Left lung (tissue), 10 donors: ENCODE data around the gene HOXA6. TPM values are rescaled to one million over a fixed set of nuclear protein-coding genes. Genes with fewer than 3 reads are reported as not detected.
A peak's percentile ranks its signal among the peaks of the same experiment; 100 is the strongest.

Source experiments
- ATAC-seq: fragments of 200-7000 bp; cut with Tn5 transposase; one replicate; pipeline ENCODE4 v1.9.1; 2020; ENCODE audit warnings: moderate library complexity
- DNase-seq, 4 donors: peaks; one replicate each; pipeline ENCODE4 v3.0.0-alpha.2; 2013 to 2020
- H3K27ac ChIP-seq, 2 donors: fragments of 200-600 bp; sonication (generic) in 1 of 2; one replicate each; pipeline versions ENCODE4 v1.5.0 to v1.8.0; 2020 to 2021
- H3K27me3 ChIP-seq, 2 donors: fragments of 200-600 bp; sonication (generic) in 1 of 2; one replicate each; pipeline versions ENCODE4 v1.5.0 to v1.8.0; 2020 to 2021
- H3K36me3 ChIP-seq, 2 donors: fragments of 200-600 bp; sonication (generic) in 1 of 2; one replicate each; pipeline versions ENCODE4 v1.5.0 to v1.8.0; 2020 to 2021
- H3K4me1 ChIP-seq, 2 donors: fragments of 200-600 bp; one replicate each; pipeline ENCODE4 v1.8.0; 2021
- H3K4me3 ChIP-seq, 2 donors: fragments of 200-600 bp; sonication (generic) in 1 of 2; one replicate each; pipeline versions ENCODE4 v1.5.0 to v1.8.0; 2020 to 2021; ENCODE audit warnings: mild to moderate bottlenecking in 1 of 2
- H3K9me3 ChIP-seq, 2 donors: fragments of 200-600 bp; sonication (generic) in 1 of 2; one replicate each; pipeline versions ENCODE4 v1.5.0 to v1.8.0; 2020 to 2021
- CTCF ChIP-seq, 2 donors: fragments of 200-600 bp; sonication (generic) in 1 of 2; IDR thresholded peaks; one replicate each; pipeline versions ENCODE4 v1.5.0 to v1.8.0; 2021; ENCODE audit warnings: antibody characterized with exemption in 2 of 2
- intact Hi-C, 2 donors: fragments of 100-400 bp; cut with DNase I; formaldehyde crosslinking; loops; one replicate each; pipeline versions ENCODE4 v1.11.2 to v1.14.2; 2022
- polyA plus RNA-seq, 6 donors: library from polyadenylated mRNA; unstranded; fragments of 120-200 nt; gene quantifications; one replicate each; pipeline ENCODE4 v1.2.1, GENCODE V29; 2013; ENCODE audit not compliant: insufficient read length in 6 of 6
- total RNA-seq, 2 donors: library from RNA; stranded (reverse); fragmentation: NEBNext Ultra II Directional; extraction: Animal tissue kit (Norgen Biotek cat#: 25700); gene quantifications; one replicate each; pipeline ENCODE4 v1.2.1, GENCODE V29; 2021
- donor health status: DM: no; HTN: yes; CAD: no.
- donor health status: DM: no; HTN: no; CAD: no.

The HOXA6 gene
- total and polyA plus RNA-seq, 8 donors, result 3.5 to 16.2 (median 14.2) TPM

GRCh38 chr7:27160546-27161213, 13.1 kb upstream of the HOXA6 start:
- Histone ChIP-seq H3K36me3 (no peaks in the 10 kb centered on the region), H3K4me1 (peaks cover 9 to 56% of the 10 kb centered on the region in 2 donors), H3K27me3 (peaks cover 76 to 100% of the 10 kb centered on the region in 2 donors), H3K4me3 (peak overlapping the region; percentile 56), H3K27ac (peak overlapping the region in 1 of 2 donors; percentile 45), H3K9me3 (no peaks in the 10 kb centered on the region)
- ATAC-seq, result peak; percentile 92
- intact Hi-C loops, result loop anchor here in 1 of 2 donors (5.0 to 10.0 kb wide), 2 partner anchors 788 to 1276 kb away; no protein-coding TSS in a partner anchor
- peak; percentile 100 for TF ChIP-seq CTCF (IDR thresholded peaks at IDR 0.05)
- DNase-seq, result peak in 3 of 4 donors; percentile 87 to 96 (median 92)

GRCh38 chr7:27160145-27160545, 12.6 kb upstream of the HOXA6 start:
- Histone ChIP-seq H3K4me1 (peaks cover 6 to 55% of the 10 kb centered on the region in 2 donors), H3K27me3 (peaks cover 76 to 100% of the 10 kb centered on the region in 2 donors), H3K27ac (no peak overlapping the region), H3K4me3 (peak overlapping the region; percentile 56), H3K9me3 (no peaks in the 10 kb centered on the region), H3K36me3 (no peaks in the 10 kb centered on the region)
- ATAC-seq (no peak), DNase-seq (peak in 2 of 4 donors; percentile 33 to 70)
- intact Hi-C loops, result loop anchor here in 1 of 2 donors (5.0 to 10.0 kb wide), 2 partner anchors 788 to 1275 kb away; no protein-coding TSS in a partner anchor
- TF ChIP-seq CTCF (IDR thresholded peaks at IDR 0.05), result no peak

GRCh38 chr7:27159266-27160144, 11.9 kb upstream of the HOXA6 start:
- DNase-seq (peak in 2 of 4 donors; percentile 23 to 64), ATAC-seq (no peak)
- Histone ChIP-seq H3K9me3 (no peaks in the 10 kb centered on the region), H3K4me1 (peaks cover 5 to 49% of the 10 kb centered on the region in 2 donors), H3K27me3 (peaks cover 76 to 100% of the 10 kb centered on the region in 2 donors), H3K4me3 (no peak overlapping the region), H3K36me3 (no peaks in the 10 kb centered on the region), H3K27ac (no peak overlapping the region)
- intact Hi-C loops, result loop anchor here in 1 of 2 donors (5.0 to 10.0 kb wide), 2 partner anchors 787 to 1275 kb away; no protein-coding TSS in a partner anchor
- no peak for TF ChIP-seq CTCF (IDR thresholded peaks at IDR 0.05)

GRCh38 chr7:27158436-27159265, 11.1 kb upstream of the HOXA6 start:
- intact Hi-C loops, result no loop called here
- no peak overlapping the region for H3K4me3 ChIP-seq
- no peak overlapping the region for H3K27ac ChIP-seq
- H3K9me3 ChIP-seq, result no peaks in the 10 kb centered on the region
- TF ChIP-seq CTCF (IDR thresholded peaks at IDR 0.05), result no peak
- DNase-seq (peak in 2 of 4 donors; percentile 28 to 70), ATAC-seq (no peak)
- peaks cover 76 to 100% of the 10 kb centered on the region in 2 donors for H3K27me3 ChIP-seq
- H3K4me1 ChIP-seq, result peaks cover 5 to 40% of the 10 kb centered on the region in 2 donors
- H3K36me3 ChIP-seq, result no peaks in the 10 kb centered on the region
